HG02571 (cell line): Measurements from ENCODE around the gene VSTM4.

ENCODE experiments used
- ATAC-seq: cut with Tn5 transposase; IDR thresholded peaks from one replicate; pipeline ENCODE4 v1.9.1; 2021; ENCODE audit warnings: mild to moderate bottlenecking, moderate library complexity; ENCODE audit not compliant: unreplicated experiment

Gene VSTM4

GRCh38 chr10:49143249-49143648, 27.9 kb upstream of the VSTM4 start:
- ATAC-seq = no peak

DNA sequence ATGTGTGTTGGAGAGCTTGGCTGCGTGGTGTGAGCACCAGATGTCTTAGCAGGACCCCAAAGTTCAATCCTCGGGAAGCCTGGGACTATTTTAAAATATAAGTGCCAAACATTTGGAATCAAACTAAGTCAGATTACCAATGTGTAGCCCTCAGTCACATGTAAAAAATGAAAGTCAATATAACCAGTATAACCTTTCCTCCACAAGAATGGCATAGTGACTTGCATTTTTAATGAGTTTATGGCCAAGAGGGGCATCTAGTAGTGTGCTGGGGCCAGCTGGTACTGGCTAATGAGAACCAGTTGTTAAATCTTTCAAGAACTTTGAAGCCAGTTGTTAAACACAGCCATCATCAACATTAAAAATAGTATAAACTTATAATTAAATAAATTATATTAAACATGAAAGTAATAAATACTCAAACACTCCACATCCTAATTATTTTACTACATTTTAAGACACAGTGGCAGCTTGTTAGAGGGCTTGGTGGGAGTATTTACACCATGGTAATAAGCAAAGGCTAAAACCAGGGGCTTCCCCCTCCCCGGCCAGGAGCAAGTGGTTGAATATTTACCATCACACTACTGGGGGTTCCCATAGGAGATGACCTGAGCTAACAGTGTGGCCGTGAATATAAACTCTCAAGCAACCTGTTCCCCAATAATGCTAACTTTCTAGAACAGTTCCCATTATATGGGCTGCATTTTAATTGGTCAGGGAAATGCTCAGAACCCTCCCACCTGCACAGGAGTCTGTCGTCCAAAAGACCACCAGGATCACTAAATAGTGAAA, 26.4 kb upstream of the VSTM4 start:
- no peak for ATAC-seq

DNA sequence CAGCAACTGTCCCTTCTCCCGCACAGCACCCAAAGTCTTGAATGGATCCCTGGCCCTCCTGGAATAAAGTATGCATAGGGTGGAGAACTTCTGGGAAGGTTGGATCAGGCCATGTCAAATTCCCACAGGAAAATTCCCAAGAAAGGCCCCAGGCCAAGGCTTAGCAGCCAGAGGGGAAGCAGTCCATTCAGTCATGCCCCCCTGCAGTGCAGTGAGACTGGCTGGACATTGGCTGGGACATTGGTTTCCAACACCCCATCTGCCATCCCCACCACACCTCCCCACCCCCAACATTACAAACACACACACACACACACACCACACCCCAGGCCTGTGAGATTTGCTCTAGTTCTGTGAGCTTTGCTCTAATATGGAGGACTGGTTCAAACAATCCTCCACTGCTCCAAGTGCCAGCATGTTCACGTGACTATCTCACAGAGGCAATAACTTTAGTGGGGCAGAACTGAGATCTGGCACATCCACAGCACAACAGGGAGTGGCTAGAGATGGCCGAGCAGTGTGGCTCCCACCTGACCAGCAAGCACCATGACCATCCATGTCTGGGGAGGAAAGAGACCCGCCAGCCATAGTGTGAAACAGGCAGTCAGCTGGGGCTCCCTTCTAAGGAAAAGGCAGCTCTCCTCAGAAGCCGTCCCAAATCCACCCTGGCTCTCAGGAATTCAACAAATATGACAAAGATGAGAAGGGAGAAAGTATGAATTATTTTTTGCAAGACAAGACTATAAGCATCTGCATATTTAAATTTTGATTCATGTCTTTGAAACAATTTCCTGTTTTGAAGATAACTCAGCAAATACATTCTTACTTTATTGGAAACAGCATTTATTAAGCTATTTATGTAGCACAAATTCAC, 25.2 kb upstream of the VSTM4 start:
- no peak for ATAC-seq

DNA sequence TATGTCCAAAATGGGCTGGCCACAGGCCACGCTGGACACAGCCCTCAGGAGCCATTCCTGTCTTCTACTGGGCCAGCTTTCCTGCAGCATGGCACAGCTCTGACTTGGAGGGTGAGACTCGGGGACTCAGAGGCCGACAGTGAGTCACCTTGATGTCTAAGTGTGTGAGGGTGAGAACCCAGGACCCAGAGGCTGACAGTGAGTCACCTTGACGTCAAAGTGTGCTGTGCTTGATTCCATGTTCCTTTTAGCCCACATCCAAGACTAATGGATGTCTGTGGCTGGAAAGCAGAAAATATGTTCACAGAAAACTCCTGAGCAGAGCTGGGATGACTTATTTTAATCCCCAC, 24.5 kb upstream of the VSTM4 start:
- ATAC-seq = no peak

- ATAC-seq = no peak
Measured at GRCh38 chr10:49139028-49139845, 23.9 kb upstream of the VSTM4 start.

DNA sequence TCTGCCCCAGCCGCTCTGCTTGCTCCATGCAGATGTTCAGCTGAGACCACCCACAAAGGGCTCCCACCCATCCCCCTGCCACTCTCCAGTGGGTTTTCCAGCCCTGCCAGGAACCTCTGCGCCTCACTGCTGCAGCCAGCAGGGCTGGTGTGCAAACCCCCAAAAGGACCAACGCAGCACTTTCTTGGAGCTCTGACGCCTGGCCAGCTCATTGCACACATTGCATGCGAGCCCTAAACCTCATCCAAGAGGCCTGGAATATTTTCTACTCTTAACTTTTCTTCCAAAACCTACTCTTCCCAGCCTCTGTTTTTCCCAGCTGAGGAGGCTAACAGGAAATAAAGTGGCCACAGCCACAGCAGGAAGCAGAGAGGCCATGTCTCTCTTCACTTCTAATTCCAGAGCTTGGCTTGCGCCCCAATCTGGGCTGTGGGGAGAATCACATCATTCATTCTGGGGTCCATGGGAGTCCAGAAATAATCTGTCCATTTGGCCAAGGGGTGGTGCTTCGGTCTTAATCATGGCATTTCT, 23.1 kb upstream of the VSTM4 start:
- ATAC-seq = no peak

DNA sequence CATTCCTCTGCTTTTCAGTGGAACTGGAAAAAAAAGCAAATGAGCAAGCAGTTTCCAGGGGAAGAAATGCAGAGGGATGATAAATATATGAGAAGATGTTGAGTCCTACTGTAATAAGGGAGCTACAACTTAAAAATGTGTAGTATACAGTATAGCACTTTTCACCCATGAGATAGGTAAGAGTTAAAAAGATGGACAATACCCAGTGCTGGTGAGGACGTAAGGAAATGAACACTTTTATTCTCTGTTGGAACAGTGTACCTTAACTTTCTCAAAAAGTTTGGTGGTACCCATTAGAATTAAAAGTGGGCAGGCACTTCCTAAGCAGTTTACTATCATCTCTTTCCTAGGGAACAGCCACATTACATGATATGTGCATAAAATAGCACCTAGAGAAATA, 21.2 kb upstream of the VSTM4 start:
- no peak for ATAC-seq

GRCh38 chr10:49135575-49136313, 20.4 kb upstream of the VSTM4 start:
- ATAC-seq = no peak

DNA sequence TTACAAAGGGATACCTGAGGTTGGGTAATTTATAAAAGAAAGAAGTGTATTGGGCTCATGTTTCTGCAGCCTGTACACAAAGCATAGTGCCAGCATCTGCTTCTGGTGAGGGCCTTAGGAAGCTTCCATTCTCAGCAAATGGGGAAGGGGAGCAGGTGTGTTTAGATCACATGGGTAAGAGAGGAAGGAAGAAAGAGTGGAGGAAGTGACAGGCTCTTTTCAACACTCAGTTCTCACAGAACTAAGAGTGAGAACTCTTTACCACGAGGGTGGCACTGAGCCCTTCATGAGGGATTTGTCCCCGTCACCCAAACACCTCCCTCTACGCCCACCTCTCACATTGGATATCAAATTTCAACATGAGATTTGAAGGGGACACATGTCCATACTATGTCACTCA, 19.0 kb upstream of the VSTM4 start:
- no peak for ATAC-seq

- no peak for ATAC-seq
Measured at GRCh38 chr10:49133706-49134248, 18.5 kb upstream of the VSTM4 start, which contains the start of gene FAM170B. Gene FAM170B, minus strand, starts transcription at chr10:49134021. Its CDS starts 103 bp downstream, at chr10:49133918.

DNA sequence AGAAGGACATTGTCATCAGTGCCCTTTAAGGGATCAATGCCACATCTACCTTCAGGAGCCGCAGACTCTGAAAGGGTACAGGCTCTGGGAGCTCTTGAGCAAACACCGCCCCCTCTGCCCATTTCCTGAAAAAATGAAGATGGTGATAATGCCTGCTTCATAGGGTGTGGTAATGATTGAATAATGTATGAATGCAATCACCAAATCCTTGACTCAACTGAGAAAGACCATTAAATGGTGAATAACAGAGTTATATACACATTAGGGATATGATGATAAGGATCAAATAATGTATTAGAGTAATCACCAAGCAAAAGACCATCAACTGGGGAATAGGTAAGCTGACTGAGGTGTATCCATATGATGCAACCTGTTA, 17.0 kb upstream of the VSTM4 start:
- ATAC-seq = no peak

DNA sequence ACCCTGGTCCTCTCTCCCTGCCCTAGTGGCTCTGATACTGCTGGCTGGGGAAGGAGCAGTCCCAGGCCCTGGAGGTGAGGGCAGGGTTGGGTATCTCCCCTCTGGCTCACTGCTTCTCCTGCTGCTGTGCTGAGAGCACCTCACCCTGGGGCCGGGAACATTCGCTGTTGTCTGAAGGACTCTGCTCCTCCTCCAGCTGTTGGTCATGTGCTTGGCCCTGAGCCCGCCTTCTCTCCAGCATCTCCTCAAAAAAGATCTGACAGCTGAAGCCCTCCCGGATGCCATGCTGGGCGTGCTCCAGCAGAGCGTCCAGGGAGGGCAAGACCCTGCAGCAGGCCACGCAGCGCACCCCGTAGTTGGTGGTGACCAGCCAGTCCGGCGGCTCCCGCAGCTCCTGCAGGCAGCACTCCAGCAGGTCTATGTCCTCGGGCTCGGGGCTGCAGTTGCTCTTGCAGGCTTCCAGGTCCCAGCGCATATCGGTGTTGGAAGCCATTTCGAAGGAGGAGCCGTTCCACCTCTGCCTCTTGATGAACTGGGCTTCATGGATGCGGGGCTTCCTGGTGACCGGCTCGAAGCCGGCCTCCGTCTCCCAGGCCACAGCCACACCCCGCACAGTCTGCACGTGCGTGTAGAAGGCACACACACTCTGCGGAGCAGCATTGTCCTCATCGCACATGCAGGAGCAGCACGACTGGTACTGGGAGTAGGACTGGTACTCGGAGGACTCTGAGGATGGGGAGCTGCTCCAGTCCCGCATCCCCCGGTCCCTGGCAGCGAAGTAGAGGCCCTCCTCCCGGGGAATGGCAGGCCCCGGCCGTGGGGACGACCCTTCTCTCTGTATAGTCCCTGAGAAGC, 16.4 kb upstream of the VSTM4 start:
- no peak for ATAC-seq

DNA sequence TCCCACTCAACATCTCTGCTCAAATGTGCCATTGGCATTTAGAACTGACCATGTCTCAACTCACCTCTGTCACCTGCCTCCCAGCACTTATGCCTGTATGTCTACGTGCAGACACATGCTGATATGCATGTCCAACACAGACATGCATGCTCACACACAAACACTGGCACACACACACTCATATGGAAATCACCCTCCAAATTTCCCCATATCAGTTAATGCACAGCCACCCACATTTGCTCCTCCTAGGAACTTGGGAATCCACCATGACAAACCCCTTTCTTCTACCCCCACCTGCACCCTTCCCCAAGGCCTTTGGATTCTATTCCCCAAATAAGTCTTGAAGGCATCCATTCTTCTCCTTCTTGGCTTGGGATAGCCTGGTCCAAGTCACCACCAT, 14.1 kb upstream of the VSTM4 start:
- no peak for ATAC-seq

GRCh38 chr10:49128854-49129253, 13.5 kb upstream of the VSTM4 start:
- no peak for ATAC-seq

DNA sequence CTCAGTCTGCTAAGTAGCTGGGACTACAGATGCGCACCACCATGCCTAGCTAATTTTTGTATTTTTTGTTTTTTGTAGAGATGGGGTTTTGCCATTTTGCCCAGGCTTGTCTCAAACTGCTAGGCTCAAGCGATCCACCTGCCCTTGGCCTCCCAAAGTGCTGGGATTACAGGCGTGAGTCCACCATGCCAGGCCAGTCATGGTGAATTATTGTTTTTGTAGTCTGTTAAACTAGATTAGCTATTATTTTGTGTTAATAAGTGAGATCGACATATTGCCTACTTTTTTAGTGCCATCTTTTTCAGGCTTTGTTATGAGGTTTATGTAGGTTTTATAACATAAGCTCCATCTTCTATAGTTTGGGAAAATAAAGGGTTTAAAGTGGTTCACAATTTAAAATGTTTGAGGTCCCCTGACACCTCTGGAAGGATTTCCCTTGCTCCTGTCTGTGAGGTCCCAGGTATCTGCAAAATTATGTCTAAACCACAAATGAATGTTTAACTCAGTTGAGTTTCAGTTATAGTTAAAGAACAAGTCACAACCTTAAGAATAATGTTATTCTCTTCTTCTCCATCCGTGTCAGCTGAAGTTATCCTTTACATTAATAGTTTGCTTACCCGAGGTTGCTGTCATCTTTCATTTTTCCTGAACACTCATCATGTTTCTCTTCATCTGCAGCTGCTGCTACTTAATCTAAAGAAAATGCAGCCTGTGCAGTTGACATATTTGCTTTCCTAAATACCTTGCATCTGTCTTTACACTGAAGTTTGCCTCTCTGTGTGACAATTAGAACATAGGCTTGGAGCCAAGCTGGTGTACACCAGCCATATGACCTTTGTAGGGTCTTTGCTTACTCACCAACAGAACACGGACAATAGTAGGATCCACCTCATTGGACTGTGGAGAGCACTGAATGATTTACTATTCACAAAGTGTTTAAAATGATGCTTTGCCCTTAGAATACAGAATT, 8.9 kb upstream of the VSTM4 start:
- ATAC-seq = no peak

DNA sequence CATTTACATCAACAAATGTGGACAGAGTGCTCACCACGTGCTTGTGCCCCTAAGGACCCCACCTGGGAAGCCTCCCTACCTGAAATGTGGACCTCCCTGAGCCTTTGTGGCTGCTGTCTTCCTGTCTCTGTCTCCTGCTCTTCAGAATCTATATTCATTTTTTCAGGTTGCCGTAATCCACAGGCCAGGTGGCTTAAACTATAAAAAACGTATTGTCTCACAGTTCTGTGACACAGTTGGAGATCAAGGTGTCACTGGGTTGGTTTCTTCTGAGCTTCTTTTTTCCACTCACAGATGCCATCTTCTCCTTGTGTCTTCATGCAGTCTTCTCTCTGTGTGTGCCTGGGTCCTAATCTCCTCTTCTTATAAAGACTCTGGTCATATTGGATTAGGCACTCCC, 5.6 kb upstream of the VSTM4 start:
- no peak for ATAC-seq

DNA sequence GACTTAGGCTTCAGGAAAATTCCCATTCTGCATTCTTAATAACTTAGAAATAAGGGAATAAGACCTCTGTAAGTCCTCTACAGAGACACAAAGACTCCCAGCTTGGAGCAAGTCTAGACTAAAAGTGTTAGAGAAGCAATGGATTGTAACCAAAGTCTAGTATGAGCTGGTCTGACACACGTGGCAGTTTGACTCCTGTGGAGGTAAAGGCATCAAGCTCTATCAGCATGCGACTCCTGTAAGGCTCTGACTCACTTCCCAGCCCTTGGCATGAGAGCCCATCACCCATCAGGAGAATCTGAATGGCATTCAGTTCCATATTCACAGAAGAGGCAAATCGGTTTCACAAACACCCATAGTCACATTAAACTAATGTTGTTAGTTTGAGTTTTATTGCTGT, 4.4 kb upstream of the VSTM4 start:
- no peak for ATAC-seq

DNA sequence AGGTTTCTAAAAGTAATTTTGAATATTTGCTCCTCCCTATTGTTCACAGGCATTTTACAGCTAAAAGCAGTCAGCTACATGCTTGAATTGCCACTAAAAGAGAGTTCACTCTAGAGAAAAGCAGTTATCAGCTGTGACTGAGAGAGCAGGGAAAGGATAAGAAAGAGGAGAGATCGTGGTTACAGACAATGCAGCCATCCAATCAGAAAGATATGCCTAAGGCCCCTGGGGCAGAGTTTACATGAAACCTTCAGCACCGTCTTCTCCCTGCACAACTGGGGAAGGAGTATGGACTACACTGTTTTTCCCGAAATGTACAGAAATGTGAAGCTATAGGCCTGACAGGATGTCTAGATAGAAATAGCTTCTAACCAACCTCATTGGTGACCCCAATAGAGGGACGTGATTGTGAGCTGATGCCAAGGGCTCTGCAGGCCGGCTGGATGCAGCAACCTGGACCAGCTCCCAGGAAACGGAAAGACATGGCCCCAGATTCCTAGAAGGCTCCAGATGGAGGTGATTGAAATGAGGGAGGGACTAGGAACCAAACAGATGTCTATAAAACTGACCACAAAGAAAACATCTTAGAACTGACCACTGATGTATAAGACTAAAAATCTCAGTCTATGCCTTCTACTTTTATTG, 3.2 kb upstream of the VSTM4 start:
- ATAC-seq = no peak
